NCI-H69 (cell line): ENCODE data around the gene NOD1.
A peak's percentile ranks its signal among the peaks of the same experiment; 100 is the strongest.
"Not testable (repeated sequence)": the region's sequence is repeated elsewhere in the genome, so short reads cannot be mapped to it uniquely, and the experiment has no call there.

Experiments used
- DNase-seq: peaks from one replicate; lab custom pipeline; 2025; lab: John Stamatoyannopoulos, UW

The NOD1 gene

DNA sequence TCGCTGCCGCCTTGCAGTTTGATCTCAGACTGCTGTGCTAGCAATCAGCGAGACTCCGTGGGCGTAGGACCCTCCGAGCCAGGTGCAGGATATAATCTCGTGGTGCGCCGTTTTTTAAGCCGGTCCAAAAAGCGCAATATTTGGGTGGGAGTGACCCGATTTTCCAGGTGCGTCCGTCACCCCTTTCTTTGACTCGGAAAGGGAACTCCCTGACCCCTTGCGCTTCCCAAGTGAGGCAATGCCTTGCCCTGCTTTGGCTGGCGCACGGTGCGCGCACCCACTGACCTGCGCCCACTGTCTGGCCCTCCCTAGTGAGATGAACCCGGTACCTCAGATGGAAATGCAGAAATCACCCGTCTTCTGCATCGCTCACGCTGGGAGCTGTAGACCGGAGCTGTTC, 58.5 kb downstream of the NOD1 start:
- not testable (repeated sequence) for DNase-seq

DNA sequence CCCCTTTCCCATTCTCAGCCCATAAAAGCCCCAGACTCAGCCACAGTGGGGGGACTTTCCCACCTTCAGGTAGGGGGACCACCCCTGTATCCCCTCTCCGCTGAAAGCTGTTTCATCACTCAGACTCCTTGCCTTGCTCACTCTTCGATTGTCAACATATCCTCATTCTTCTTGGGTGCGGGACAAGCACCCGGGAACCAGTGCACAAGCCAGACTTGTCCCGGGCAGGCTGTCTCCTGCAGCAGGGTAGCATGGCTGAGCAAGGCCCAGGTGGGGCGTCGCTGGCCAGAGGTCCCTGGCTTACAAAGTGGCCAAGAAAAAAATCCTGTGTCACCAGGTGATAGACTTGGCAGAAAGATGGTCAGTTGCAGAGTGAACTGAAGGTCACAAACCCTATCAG, 64.7 kb downstream of the NOD1 start:
- DNase-seq, result no peak

DNA sequence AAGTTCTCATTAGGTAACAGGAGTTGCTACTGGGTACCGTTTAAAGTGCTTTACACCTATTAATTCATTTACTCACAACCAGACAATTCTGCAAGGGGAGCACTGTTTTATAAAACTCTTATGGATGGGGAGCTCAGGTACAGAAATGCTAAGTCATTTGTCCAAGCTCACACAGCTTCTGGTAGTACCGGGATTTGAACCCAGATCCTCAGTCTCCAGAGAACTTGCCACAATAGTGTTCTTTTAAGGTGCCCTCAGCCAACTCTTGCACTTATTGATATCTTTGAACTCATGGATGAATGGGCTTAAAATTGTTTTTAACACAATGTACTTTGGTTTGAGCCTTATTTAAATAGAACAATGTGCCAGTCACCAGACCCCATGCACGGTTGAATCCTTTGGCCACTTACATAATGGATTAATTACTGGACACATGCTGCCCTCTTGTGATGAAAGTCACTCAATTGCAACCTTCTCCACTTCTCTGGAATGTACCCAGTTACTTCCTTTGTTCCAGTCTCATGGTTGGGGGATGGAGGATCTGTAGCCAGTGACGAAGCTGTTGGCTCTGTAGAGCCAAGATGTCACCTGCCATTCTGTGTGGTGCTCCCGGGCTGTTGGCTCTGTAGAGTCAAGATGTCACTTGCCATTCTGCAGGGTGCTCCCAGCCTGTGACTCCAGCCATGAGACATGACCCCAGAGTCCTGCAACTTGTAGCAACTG, 65.6 kb downstream of the NOD1 start:
- DNase-seq, result peak; percentile 80

DNA sequence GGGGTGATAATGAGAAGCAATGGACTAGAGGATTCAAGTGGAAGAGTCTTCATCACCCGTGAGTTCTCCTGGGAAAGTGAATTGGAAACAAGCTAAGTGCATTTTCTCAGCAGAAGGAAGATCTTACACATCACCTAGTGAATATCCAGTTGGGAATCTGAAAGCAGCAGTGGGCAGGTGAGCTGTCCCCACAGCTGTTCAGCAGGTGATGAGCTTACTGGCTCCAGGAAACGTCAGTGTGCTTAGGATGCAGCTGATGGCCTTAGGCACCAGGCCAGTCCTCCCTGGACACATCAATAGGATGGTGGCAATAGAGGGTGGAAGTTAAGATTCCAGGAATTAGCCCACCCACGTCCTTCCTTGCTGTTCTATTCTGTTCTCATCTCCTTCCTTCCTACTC, 66.7 kb downstream of the NOD1 start:
- DNase-seq, result peak; percentile 20

- no peak for DNase-seq
Observed at GRCh38 chr7:30411173-30411572, 67.4 kb downstream of the NOD1 start.

DNA sequence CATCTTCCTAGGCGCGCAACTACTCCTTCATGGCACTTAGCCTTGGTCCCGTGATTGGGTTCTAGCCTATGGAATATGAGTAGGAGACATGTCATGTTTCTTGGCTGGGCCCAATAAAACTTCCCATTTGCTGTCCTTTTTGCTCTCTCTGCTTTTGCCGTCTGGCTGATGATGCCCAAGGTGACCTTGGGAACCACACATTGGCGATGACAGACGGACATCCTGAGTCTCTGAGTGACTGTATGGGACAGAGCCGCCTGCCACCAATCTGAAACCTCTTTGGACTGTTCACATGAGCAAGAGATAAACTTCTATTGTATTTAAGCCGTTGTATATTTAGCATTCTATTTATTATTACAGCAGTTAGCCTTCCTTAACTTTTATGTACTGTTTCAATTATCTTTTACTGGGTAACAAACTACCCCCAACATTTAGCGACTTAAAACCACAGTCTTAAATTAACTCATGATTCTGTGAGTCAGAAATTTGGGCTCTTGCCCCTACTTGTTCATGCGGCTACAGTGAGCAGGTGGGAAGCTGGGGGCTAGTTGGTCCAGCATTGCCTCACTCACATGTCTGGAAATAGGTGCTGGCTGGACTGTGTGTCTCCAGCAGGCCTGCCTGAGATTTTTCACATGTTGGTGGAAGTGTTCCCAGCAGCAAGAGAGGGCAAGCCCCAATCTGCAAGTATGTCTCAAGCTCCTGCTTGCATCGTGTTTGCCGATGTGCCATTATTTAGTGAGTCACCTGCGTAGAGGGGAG, 71.7 kb downstream of the NOD1 start:
- peak; percentile 12 for DNase-seq

GRCh38 chr7:30405179-30405578, 73.4 kb downstream of the NOD1 start:
- DNase-seq, result no peak

- DNase-seq, result peak; percentile 60
Observed at GRCh38 chr7:30403477-30403876, 75.1 kb downstream of the NOD1 start.

GRCh38 chr7:30396389-30396788, 82.2 kb downstream of the NOD1 start:
- peak; percentile 35 for DNase-seq

DNA sequence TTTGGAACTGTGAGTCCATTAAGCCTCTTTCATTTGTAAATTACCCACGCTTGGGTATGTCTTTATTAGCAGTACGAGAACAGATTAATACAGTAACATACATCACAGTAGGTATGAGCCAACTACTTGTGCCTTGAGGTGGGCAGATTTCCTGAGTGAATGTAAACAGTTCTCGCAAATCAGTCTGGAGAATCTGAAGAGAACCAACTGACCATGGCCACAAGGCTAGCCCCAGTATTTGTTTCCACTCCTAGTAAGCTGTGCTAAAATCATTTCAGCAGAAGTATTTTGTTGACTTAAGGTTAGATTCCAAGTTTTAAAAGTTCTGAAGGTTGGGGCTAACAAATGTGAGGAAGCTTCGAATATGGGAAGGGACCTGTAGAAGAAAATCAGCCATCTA, 82.9 kb downstream of the NOD1 start:
- no peak for DNase-seq

DNA sequence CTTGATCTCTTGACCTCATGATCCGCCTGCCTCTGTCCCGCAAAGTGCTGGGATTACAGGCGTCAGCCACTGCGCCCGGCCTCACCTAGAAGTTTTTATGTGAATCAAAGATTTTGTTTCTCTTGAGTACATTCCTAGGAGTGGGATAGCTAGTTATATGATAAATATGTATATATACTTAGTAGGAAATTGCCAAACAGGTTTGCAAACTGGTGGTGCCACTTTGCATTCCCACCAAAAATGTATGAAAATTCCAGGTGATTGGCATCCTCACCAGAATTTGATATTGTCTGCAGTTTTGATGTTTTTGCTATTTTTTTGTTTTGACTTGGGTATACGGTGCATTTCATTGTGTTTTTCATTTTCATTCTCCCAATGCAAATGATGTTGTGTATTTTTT, 86.8 kb downstream of the NOD1 start:
- DNase-seq, result no peak

DNA sequence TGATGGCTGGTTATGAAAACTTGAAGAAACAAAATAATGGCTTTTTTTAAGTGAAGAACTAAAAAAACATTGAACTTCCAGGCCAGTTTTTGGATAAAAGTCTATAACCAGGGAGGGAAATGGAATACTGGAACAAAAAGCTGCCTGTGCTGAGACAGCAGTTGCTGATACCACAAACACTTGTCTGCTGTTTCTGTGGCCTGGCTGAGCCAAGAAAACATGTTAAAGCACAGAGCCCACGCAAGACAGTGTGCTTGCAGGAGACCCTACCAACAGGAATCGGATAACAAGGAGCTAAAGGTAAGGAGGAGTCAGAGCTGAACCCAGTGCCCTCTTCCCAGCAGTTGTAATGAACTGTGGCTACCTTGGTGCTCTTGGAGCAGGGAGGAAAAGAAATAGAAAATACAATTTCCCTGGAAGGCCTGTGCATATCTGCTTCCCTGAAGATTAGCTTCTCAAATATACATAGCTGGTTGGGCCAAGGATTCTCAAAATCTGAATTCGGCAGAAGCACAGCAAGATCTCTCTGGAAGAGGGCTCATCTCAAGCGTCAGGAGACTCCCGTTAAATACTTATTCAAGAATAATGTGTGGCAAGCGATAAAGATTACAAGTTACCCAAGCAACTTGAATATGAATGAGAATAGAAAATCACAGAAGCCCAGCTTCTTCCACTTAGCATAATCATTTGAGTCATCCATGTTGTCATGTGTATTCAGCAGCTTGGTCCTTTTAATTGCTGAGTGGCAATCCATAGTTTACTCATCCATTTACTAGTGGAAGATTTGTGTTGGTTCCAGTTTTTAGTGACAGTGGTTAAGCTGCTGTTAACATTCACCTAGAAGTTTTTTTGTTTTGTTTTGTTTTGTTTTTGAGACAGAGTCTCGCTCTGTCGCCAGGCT, 87.6 kb downstream of the NOD1 start:
- DNase-seq, result no peak

DNA sequence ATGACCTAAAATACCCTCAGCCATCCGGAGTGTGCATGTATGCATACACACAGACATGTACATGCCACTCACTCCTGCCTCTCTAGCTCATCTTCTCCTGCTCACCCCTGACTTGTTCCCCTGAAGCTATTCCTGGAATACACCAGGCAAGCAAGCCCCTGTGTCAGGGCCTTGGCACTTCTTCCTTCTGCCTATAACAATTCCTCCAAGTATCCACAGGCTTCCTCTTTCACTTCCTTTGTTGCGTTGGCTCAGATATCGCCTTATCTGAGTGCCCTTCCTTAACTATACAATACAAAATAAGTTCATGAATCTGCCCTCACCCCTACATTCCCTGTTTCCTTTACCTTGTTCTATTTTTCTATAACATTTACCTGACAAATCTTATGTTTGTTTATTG, 88.8 kb downstream of the NOD1 start:
- DNase-seq, result no peak

GRCh38 chr7:30382607-30383006, 96.0 kb downstream of the NOD1 start:
- DNase-seq, result no peak

DNA sequence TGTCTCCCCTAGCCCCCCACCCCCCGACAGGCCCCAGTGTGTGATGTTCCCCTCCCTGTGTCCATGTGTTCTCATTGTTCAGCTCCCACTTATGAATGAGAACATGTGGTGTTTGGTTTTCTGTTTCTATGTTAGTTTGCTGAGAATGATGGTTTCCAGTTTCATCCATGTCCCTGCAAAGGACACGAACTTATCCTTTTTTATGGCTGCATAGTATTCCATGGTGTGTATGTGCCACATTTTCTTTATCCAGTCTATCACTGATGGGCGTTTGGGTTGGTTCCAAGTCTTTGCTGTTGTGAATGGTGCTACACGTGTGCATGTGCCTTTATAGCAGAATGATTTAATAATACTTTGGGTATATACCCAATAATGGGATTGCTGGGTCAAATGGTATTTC, 97.8 kb downstream of the NOD1 start:
- not testable (repeated sequence) for DNase-seq

DNA sequence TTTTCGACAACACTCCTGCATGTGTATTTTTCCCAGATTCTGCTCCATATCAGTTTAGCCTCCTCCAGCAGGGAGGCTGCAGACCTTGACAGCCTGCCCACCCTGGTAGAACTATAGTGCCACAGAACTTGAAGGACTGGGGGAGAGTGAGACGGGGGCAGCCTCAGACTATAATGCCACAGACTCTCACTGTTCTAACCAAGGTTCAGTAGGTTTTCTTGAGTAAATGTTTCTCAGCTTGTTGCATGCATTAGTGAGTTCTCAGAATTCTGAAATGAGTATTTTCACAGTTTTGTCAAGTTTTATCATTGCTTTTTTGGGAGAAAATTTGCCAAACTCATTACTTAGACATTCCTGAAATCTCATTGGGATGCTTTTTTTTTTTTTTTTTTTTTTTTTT, 98.3 kb downstream of the NOD1 start:
- DNase-seq, result no peak

DNA sequence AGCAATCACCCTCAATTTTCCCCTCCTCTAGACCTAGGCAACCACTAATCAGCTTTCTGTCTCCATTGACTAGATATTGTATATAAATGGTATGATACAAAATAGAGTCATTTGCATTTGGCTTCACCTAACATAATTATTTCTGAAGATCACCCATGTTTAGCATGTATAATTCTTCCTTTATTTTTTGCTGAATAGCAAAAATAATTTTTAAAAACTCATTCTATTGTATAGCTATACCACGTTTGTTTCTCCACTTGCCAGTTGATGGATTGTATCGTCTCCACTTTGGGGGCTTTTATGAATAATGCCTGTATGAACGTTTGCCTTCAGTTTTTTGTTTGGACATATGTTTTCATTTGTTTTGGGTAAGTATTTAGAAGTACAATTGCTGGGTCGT, 98.8 kb downstream of the NOD1 start:
- no peak for DNase-seq

DNA sequence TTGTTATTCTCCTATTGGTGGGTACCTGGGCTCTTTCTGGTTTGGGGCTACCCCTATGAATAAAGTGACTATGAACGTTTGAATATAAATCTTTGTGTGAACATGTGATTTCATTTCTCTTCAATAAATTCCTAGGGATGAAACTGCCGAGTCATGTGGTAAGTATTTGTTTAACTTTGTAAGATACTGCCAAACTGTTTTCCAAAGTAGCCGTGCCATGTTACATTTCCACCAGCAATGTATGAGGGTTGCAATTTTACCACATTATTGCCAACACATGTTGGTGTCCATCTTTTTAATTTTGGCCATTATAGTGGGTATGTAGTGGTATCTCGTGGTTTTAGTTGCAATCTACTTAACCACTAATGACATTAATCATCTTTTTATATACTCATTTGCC, 99.5 kb downstream of the NOD1 start:
- DNase-seq, result no peak

DNA sequence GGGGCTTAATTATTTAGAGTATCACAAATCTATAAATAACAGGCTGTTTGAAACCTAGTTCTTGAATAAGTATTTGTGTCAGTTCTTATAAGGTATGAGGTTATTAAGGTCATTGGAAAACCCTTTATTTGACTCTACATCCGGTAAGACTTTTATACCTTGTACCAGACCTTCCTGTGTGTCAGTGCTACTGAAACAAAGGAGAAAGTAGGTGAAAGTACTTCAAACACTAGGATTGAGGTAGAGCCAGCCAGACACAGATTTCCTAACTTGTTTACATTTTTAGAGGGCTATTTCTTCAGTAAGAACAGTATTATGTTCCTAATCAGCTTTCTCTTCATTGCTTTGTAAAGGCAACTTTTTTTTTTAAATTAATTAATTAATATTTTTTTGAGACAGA, 100.3 kb downstream of the NOD1 start:
- no peak for DNase-seq
